GM19463 (cell line): ENCODE data around the gene CLIC5.
A peak's percentile ranks its signal among the peaks of the same experiment; 100 is the strongest.
"Not testable (repeated sequence)": the region's sequence is repeated elsewhere in the genome, so short reads cannot be mapped to it uniquely, and the experiment has no call there.

Source experiments
- ATAC-seq: cut with Tn5 transposase; IDR thresholded peaks from one replicate; pipeline ENCODE4 v1.9.1; 2021; ENCODE audit warnings: mild to moderate bottlenecking, moderate library complexity; ENCODE audit not compliant: unreplicated experiment

The CLIC5 gene

DNA sequence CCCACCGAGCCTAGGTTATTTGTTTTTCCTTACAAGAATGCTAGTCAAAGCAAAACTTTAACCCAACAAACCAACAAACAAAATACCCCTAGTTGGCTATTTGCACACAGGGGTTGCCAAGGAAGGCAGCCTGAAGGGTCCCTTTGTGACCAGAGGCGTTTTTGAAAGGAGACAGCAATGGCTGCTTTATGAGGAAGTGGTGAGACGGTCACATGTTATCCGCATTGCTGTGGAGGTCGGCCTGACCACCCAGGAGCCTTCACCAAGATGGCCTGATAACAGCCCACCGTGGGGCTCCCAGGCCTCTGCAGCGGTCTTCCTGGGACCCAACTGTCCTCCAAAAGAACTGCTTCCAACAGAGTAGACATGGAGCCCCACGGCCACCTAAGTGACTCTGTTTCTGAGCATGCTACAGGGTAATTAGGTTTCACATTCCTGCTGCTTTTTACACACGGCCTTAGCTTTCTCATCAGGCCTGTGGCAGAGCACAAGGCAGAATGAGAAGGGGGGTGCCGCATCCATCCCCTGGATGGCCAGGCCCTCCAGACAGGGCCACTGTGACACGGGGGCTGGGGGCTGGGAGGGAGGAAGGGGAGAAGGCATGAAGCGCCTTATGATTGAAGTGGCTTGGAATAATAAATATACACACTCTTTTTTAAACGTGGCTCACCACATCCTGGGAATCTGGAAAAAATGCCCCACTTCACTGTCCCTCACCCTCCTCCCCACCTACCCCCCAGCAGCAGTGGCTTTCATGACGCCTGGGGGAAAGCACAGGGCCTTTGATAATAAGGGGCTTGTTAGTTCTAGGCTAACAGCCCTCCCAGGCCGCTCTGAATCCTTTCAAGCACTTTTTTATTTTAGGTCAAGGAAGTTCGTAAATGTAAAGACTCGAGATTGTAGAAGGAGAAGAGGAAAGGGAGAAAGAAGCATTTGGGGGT lies 86.0 kb downstream of the CLIC5 start:
- ATAC-seq, result no peak

DNA sequence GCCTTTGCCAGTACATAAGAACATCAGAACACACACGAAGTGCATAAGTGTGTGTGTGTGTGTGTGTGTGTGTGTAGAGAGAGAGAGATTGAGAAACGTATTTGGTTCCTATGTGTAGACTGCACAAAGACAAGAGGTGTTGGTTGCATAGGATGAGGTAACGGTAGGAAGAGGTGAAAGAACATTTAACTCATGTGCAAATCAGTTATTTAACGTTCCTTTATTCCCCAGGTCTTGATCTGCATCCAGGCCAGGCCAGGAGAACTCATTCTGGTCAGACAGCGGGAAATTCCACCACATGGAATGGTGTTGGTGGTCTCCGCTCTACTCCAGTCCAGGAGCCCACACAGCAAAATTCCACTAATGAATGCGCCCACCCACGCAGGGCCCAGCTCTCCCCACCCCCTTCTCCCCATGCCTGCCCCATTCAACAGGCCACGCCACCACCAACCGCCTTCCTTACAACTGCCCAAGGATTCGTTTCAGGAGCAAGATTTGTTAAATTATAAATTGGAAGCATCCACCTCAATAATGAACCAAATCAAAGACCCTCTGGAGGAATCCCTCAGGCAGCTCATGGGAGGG lies 86.8 kb downstream of the CLIC5 start:
- ATAC-seq, result no peak

DNA sequence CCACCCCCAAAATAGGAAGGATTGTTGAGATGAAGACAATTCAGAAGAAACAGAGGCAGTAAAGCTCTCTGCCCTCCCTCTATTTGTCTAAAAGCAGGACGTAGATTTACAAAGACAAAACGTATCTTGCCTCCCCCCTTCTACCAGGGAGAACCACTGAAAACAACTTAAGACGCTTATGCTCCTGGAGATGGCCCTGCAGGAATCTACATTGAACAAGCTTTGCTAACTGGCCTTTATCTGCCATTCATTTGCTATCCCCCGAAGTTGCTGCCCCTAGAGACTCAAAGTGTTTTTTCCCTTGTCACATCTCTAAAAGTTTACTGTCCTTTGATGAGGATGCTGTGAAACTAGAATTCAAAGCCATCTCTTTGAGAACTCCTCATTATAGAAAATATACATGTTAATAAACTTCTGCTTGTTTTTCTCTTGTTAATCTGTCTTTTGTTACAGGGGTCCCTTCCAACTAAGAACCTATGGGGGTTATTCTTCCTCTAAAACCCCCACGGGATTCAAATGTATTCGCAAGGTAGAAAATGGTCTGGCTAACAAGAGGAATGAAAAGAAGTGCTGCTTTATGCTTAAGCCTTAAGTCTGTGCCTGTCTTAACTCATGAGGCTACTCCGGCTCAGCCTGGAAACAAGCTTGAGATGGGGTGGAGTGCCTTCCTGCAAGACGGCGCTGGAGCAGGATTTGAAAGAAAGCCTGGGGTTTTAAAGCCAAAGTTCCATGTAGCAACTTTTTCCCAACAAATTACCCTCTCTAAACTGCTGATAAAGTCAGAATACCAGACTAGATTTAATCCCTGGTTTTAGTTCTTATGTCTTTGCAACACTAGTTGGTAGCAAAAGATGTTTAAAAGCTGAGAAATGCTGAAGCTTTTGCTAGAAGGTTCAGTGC lies 88.0 kb downstream of the CLIC5 start:
- no peak for ATAC-seq

DNA sequence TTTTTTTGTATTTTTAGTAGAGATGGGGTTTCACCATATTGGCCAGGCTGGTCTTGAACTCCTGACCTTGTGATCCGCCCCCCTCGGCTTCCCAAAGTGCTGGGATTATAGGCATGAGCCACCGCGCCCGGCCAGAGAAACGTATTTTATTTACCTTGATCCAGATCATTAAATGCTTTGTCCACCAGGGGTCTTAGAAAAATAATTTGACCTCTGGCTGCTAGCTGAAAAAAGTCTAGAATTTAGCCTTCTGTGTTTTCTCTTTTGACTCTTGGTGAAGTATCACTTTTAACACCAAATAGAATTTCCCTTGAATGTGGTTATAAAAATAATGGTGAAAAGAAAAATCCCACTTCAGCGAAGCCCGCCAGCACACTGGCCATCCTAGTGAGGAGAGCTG lies 89.2 kb downstream of the CLIC5 start:
- not testable (repeated sequence) for ATAC-seq

DNA sequence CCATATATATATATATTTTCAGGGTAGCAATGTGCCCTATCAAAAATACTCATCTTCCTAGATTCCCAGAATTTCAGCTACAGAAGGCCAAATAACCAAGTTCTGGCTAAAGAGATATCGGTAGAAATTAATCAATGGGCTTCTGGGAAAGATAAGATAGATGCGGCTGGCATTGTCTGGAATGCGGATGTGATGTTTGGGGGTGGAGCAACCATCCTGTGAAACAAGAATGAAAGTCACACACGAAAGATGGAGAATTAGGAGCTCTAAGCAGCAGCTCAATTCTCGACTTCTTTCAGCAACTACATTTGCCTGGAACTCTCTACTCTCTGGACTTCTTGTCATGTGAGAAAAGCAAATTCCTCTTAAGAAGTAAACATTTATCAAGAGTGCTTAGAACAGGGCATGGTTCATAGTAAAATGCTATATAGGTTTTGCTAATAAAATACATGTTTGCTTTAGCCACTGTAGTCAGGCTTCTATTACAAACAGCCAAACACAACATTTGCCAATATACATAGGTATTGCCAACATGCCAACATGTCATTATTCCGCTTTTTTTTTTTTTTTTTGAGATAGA lies 90.8 kb downstream of the CLIC5 start:
- ATAC-seq, result no peak

DNA sequence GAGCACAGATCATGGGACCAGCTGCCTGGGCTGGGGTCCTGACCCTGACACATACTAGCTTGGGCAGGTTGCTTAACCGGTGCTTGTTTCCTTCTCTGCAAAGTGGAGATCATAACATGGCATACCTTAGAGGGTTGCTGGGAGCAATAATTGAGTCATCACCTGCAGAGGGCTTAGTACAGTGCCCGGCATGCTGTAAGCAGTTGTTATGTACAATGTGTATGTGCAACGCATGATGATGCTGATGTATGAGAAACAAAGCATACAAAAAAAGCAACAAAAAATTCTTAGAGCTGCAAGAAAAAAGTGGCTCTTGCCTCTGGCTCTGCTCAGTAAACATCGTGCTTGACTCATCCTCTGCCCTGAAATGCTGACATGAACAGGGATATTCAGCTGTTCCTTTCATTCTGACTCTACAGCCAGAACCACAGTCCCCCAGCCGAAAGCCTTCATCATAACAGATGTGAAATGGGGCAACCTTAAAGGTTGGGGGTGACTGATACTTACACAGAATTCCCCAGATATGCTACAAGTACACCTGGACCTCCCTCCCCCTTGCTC lies 91.7 kb downstream of the CLIC5 start:
- ATAC-seq, result peak; percentile 61

DNA sequence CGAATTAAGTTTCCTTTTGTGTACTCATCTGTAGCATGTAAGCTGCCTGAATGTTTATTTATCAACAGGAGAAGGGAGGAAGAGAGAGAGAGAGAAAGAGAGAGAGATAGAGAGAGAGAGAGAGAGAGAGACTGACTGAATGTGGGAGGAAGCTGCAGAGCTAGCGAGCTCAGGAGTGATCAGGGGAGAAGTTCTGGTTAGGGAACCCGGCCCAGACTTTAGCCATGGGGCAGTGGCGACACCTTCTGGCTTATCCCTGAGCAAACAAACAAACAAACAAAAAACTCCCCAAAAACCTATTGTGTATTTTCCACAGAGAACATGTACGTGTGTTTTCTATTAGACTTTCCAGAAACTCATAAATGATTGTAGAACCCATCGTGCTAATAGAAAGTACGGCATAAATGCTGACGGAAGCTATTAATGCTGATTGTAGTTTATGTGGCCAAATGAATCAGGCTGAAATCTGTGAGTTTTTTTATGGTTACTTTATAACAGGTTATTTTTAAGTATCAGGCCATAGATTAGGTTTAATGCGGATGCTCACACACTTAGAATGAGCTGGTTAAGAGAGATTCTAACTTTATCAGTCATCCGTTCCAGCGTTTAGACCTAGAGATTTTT lies 92.8 kb downstream of the CLIC5 start:
- no peak for ATAC-seq

DNA sequence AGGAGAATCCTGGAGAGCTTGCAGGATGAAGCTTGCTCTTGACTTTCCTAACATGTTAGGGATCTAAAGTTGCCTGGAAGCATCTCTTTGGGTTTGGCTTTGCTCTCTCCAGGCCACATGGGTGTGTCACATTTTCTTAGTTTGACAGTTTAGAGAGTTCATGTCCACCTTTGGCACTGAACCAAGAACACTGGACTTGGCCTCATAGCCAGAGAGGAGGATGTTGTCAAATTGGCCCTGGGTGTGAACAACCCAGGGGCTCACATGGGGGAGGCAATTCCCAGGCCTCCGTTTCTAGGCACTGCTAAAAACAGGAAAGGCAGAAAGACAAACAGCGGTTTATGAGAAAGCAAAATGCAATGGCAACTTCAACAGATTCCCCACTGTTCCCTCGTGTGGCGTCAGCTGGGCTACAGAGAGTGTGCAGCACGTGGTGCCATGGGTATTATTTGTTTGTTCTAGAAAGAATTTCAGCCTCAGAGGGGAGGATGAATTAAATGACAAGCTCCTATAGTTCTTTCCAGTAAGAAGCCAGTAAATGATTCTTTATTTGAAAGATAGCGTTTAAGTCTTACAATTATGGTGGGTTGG lies 93.9 kb downstream of the CLIC5 start:
- no peak for ATAC-seq

DNA sequence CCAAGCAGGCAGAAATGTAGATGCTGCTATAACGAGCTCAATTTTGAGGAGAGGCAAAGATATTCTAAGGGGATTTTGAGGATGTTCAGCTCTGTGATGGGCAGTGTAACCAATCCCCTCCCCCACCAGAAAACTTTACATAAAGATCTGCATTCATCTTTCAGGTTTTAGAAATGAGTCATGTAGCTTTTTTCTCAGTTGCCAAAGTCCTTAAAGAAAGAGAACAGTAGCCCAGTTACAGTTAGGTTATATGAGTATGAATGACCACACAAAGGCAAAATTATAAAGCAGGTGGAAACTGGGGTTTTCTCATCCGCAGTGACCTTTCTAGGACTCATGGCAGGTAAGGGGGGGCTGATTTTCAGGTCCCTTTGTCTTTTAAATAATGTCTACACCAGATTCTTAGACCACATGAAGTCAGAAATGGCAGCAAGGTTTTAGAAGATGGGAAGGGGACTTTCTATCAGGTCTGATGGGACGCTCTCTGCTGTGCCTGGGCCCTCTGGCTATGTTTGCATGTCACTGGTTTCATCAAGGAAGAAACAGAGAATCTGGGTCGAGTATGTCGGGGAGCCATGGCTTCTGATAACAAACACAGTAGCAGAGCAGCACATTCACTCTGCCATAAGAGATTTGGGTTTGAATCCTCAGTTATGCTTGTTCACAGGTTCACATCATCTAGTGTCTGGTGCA lies 94.7 kb downstream of the CLIC5 start:
- peak; percentile 52 for ATAC-seq

DNA sequence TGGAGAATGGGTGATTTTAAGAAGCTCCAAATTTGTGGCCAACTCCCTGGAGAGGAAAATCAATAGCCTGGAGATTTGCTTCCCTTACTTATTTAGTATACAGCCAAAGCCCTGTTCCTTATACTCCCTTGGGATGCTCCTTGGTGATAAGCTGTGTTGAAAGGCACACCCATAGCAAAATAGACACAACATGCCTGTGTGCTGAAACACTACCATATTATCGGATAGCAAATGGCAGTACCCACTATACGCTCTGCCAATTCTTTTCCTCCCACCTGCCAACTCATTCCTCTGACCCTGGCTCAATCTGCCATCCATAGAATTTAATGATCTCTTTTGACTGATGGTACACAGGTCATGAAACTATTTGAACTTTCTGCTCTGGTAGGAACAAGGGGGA lies 98.2 kb downstream of the CLIC5 start:
- no peak for ATAC-seq

DNA sequence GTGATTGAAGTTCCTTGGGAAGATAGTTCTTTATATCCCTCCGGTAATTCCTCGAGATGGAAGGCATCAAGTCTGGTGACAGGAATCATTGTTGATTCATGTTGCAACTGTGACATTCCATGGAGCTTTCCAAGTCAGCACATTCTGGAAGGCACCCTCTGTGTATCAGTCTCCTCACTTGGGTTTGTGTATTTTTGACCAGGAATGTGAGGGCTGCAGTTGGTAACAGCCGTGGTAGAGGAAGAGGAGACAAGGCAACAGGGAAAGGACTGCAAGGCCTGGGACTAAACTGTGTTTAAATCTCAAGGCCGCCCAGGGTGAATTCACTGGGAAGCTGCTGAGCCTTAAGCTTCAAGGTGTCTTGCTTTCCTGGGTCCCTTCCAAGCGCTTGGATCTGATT lies 99.0 kb downstream of the CLIC5 start:
- ATAC-seq, result no peak

DNA sequence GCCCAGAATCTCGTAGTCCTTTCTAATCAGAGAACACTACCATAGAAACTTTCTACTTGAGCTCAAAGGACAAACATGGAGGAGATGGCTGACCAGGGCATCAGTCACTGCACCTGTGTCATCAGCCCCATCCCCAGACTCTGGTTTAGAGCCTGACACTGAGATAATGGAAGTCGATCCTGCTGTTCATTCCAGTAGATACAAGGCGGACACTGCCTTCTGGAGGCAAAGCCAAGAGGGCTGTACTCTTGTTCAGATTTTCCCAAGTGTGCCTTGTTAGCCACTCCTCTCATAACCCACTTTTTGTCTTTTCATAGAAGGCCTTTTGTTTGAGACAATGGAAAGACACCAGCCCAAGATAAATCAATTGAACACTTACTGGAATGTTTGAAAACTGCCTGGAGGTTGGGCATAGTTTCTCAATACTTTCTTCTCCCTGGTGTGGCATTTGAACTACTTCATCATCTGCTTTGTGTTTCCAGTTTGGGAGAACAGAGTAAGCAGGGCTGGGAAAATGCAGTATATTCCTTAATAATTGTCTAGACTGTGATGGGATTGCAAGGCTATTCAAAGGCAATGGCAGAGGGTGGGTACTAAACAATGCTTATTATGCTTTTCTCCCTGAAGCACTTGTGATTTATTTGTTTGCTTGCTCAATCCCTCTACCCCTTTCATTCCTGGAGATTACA lies 99.7 kb downstream of the CLIC5 start:
- ATAC-seq, result no peak

DNA sequence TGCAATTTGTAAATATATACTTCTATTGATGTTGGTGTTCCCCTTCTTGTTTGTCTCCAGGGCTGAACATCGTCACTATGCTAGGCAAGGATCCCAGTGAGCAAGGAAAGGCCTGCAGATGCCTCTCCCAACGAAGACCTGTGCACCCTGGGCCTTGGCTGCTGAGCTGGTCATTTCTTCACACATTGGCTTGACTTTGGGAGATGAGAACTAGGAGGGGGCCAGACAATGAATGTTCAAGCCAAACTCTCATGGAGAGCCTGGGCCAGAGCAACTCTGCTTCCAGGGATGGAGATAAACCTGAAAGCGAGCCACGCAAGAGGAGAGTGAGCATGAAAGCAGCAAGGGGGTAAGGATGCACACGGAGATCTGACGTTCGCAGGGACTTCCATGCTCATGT lies 104.0 kb downstream of the CLIC5 start:
- no peak for ATAC-seq

DNA sequence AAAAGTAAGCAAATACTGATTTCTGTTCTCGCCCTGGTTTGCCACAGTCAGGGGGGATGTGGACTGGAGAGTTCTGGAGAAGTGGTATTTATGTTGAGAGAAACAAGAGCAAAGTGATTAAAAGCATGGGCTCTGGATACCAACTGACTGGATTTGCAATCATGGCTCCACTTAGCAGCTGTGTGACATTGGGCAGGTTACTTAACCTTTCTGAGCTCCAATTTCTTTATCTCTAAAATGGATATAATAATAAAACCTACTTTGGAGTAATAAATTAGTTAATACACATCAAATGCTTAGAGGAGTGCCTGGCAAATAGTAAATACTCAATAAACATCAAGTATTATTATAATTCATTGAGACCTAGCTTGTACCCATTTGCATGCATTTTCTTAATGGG lies 111.7 kb downstream of the CLIC5 start:
- ATAC-seq, result no peak

DNA sequence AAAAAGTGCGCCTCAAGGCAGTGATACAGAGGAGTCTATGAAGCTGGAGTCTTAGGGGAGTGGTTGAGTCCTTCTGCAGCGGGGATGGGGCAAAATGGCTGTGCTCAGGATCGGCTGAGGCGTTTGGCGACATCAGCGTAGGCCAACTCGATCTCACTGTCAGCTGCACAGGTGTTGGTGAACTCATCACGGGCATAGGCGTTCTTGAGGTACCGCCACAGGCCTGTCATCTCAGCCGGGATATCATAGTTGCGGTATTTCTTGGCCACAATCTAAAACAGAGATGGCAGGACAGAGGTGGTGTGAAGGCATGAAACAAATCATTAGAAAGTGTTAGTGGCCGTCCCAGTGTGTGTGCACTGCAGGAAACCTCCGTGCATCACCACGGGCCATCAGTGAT lies 112.7 kb downstream of the CLIC5 start:
- ATAC-seq, result no peak

DNA sequence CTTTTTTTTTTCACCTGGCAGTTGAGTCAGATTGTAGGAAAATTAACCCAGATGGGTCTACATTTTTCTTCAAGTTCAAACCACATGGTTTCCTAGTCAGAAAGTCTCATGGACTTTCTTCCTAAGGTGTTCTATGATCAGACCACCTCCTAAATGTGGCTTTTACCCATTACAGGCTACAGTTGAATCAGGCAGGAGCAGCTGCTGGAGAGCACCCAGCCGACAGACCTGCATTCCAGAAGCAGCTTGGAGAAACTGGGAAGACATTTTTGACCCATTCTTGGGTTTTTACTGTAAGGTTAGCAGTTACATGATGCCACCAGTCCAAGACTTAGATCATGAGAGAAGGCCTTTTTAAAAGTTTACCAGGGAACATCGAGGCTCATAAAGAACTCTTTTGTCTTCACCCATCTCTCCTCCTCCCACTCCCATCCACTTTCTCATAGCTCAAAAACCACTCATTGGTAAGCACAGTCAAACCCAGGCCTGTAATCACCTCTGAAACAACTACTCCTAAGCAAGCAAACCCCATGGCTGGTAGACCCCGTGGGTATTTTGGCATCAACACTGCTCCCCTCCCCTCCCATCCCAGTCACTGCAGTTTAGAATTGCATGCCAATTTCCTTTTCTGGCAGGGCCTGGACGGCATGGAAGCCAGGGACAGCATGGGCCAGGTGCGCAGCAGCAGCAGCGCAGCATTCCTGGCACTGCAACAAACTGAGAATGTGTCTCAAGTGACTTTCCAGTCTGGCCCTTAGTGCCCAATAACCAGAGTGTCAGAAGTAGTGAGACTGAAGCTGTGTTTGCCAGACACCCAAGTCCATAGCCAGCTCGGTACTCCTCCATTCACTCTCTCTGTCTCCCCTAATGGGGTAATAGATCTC lies 113.7 kb downstream of the CLIC5 start:
- ATAC-seq, result no peak

DNA sequence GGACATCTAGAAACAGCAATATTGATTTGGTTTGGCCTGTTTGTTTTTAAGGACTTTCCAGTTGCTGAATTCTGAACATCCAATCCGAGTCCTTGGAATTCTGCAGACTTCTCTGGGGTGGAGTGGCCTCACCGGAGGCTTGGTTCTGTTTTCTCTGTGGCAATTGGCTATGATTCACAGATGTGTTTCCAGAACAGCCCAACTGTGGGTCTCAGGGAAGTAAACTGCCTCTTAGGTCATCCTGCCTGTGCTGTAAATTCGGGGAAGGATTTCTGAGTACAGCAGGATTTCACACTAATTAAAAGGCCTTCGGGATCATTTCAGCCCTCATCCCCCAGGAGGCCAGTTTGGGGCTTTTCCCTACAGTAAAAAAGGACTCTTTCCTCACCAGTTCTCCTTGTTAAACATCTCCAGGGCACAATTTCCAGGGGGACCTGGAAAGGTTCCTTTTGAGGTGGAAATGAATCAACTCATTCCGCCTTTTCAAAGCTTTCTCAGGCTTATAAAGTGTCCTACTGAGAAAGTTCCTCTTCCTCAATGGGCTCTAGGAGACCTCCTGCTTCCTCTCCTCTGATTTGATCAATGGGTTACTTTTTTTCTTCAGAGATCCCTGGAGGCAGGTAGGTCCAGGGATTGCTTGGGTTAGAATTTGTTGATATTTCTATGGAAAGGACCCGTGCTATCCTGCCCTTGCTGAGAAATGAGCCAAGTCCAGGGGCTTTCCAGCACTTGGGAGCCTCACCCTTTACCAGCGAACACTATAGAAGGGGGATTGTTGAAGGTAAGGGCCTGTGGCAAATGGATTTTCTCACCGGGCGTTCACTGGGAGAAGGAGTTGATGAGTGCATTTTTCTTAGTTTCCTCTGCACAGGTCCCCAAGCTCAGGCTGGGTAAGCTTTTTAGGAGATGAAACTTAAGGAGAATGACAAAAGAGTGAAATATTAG lies 114.6 kb downstream of the CLIC5 start:
- no peak for ATAC-seq
